Measurements from ENCODE around the gene OR52E5.

Gene OR52E5

GRCh38 chr11:5930614-5931013, 37.6 kb downstream of the OR52E5 start:
- Histone ChIP-seq H3K4me3 (ENCODE audit: insufficient read depth, low read depth, low read length, poor library complexity, severe bottlenecking) (no peak overlapping the region), H3K36me3 (ENCODE audit: control insufficient read depth, insufficient read depth, low read length) (no peaks in the 10 kb centered on the region), H3K27ac (ENCODE audit: insufficient read depth, low read length, poor library complexity, severe bottlenecking) (no peak overlapping the region), H3K9me3 (ENCODE audit: control insufficient read depth, low read length) (no peaks in the 10 kb centered on the region), H3K27me3 (replicated peaks; ENCODE audit: control insufficient read depth, insufficient read depth, low read length, poor library complexity, severe bottlenecking) (no peaks in the 10 kb centered on the region), H3K4me1 (ENCODE audit: control insufficient read depth, insufficient read depth, low read length, poor library complexity, severe bottlenecking) (no peaks in the 10 kb centered on the region)
- DNase-seq, result no peak

GRCh38 chr11:5931061-5931460, 38.1 kb downstream of the OR52E5 start:
- Histone ChIP-seq H3K27ac (ENCODE audit: insufficient read depth, low read length, poor library complexity, severe bottlenecking) (no peak overlapping the region), H3K4me3 (ENCODE audit: insufficient read depth, low read depth, low read length, poor library complexity, severe bottlenecking) (no peak overlapping the region), H3K36me3 (ENCODE audit: control insufficient read depth, insufficient read depth, low read length) (no peaks in the 10 kb centered on the region), H3K27me3 (replicated peaks; ENCODE audit: control insufficient read depth, insufficient read depth, low read length, poor library complexity, severe bottlenecking) (no peaks in the 10 kb centered on the region), H3K4me1 (ENCODE audit: control insufficient read depth, insufficient read depth, low read length, poor library complexity, severe bottlenecking) (no peaks in the 10 kb centered on the region), H3K9me3 (ENCODE audit: control insufficient read depth, low read length) (no peaks in the 10 kb centered on the region)
- DNase-seq, result no peak

GRCh38 chr11:5932671-5933070, 39.7 kb downstream of the OR52E5 start:
- no peaks in the 10 kb centered on the region for H3K36me3 ChIP-seq (ENCODE audit: control insufficient read depth, insufficient read depth, low read length)
- DNase-seq, result no peak
- no peaks in the 10 kb centered on the region for H3K9me3 ChIP-seq (ENCODE audit: control insufficient read depth, low read length)
- no peak overlapping the region for H3K27ac ChIP-seq (ENCODE audit: insufficient read depth, low read length, poor library complexity, severe bottlenecking)
- no peaks in the 10 kb centered on the region for H3K27me3 ChIP-seq (replicated peaks; ENCODE audit: control insufficient read depth, insufficient read depth, low read length, poor library complexity, severe bottlenecking)
- no peak overlapping the region for H3K4me3 ChIP-seq (ENCODE audit: insufficient read depth, low read depth, low read length, poor library complexity, severe bottlenecking)
- no peaks in the 10 kb centered on the region for H3K4me1 ChIP-seq (ENCODE audit: control insufficient read depth, insufficient read depth, low read length, poor library complexity, severe bottlenecking)

GRCh38 chr11:5933116-5933515, 40.1 kb downstream of the OR52E5 start:
- H3K4me3 ChIP-seq (ENCODE audit: insufficient read depth, low read depth, low read length, poor library complexity, severe bottlenecking), result no peak overlapping the region
- H3K9me3 ChIP-seq (ENCODE audit: control insufficient read depth, low read length), result no peaks in the 10 kb centered on the region
- H3K27ac ChIP-seq (ENCODE audit: insufficient read depth, low read length, poor library complexity, severe bottlenecking), result no peak overlapping the region
- DNase-seq, result no peak
- H3K4me1 ChIP-seq (ENCODE audit: control insufficient read depth, insufficient read depth, low read length, poor library complexity, severe bottlenecking), result no peaks in the 10 kb centered on the region
- no peaks in the 10 kb centered on the region for H3K36me3 ChIP-seq (ENCODE audit: control insufficient read depth, insufficient read depth, low read length)
- no peaks in the 10 kb centered on the region for H3K27me3 ChIP-seq (replicated peaks; ENCODE audit: control insufficient read depth, insufficient read depth, low read length, poor library complexity, severe bottlenecking)

- H3K4me1 ChIP-seq (ENCODE audit: control insufficient read depth, insufficient read depth, low read length, poor library complexity, severe bottlenecking), result no peaks in the 10 kb centered on the region
- no peak for DNase-seq
- no peak overlapping the region for H3K4me3 ChIP-seq (ENCODE audit: insufficient read depth, low read depth, low read length, poor library complexity, severe bottlenecking)
- H3K9me3 ChIP-seq (ENCODE audit: control insufficient read depth, low read length), result no peaks in the 10 kb centered on the region
- no peaks in the 10 kb centered on the region for H3K27me3 ChIP-seq (replicated peaks; ENCODE audit: control insufficient read depth, insufficient read depth, low read length, poor library complexity, severe bottlenecking)
- H3K27ac ChIP-seq (ENCODE audit: insufficient read depth, low read length, poor library complexity, severe bottlenecking), result no peak overlapping the region
- H3K36me3 ChIP-seq (ENCODE audit: control insufficient read depth, insufficient read depth, low read length), result no peaks in the 10 kb centered on the region
Observed at GRCh38 chr11:5937868-5938602, 45.0 kb downstream of the OR52E5 start.

GRCh38 chr11:5938603-5938965, 45.6 kb downstream of the OR52E5 start:
- H3K27ac ChIP-seq (ENCODE audit: insufficient read depth, low read length, poor library complexity, severe bottlenecking), result no peak overlapping the region
- no peak overlapping the region for H3K4me3 ChIP-seq (ENCODE audit: insufficient read depth, low read depth, low read length, poor library complexity, severe bottlenecking)

GRCh38 chr11:5940748-5941147, 47.7 kb downstream of the OR52E5 start:
- Histone ChIP-seq H3K27me3 (replicated peaks; ENCODE audit: control insufficient read depth, insufficient read depth, low read length, poor library complexity, severe bottlenecking) (no peaks in the 10 kb centered on the region), H3K4me3 (ENCODE audit: insufficient read depth, low read depth, low read length, poor library complexity, severe bottlenecking) (no peak overlapping the region), H3K27ac (ENCODE audit: insufficient read depth, low read length, poor library complexity, severe bottlenecking) (no peak overlapping the region), H3K36me3 (ENCODE audit: control insufficient read depth, insufficient read depth, low read length) (no peaks in the 10 kb centered on the region), H3K9me3 (ENCODE audit: control insufficient read depth, low read length) (no peaks in the 10 kb centered on the region), H3K4me1 (ENCODE audit: control insufficient read depth, insufficient read depth, low read length, poor library complexity, severe bottlenecking) (no peaks in the 10 kb centered on the region)
- DNase-seq, result no peak

More at GRCh38 chr11:5938603-5938965, 45.6 kb downstream of the OR52E5 start:
- DNase-seq, result no peak
- H3K4me1 ChIP-seq (ENCODE audit: control insufficient read depth, insufficient read depth, low read length, poor library complexity, severe bottlenecking), result no peaks in the 10 kb centered on the region
- H3K36me3 ChIP-seq (ENCODE audit: control insufficient read depth, insufficient read depth, low read length), result no peaks in the 10 kb centered on the region
- H3K9me3 ChIP-seq (ENCODE audit: control insufficient read depth, low read length), result no peaks in the 10 kb centered on the region
- no peaks in the 10 kb centered on the region for H3K27me3 ChIP-seq (replicated peaks; ENCODE audit: control insufficient read depth, insufficient read depth, low read length, poor library complexity, severe bottlenecking)

GRCh38 chr11:5941951-5942350, 48.9 kb downstream of the OR52E5 start, which contains the start of gene OR56A3:
Gene OR56A3 (plus strand): TSS chr11:5942251. CDS start chr11:5947347, 5,096 bp downstream.
- Histone ChIP-seq H3K36me3 (ENCODE audit: control insufficient read depth, insufficient read depth, low read length) (no peaks in the 10 kb centered on the region), H3K27me3 (replicated peaks; ENCODE audit: control insufficient read depth, insufficient read depth, low read length, poor library complexity, severe bottlenecking) (no peaks in the 10 kb centered on the region), H3K27ac (ENCODE audit: insufficient read depth, low read length, poor library complexity, severe bottlenecking) (no peak within 1 kb of the TSS), H3K4me3 (ENCODE audit: insufficient read depth, low read depth, low read length, poor library complexity, severe bottlenecking) (no peak within 1 kb of the TSS), H3K9me3 (ENCODE audit: control insufficient read depth, low read length) (no peaks in the 10 kb centered on the region), H3K4me1 (ENCODE audit: control insufficient read depth, insufficient read depth, low read length, poor library complexity, severe bottlenecking) (no peaks in the 10 kb centered on the region)
- DNase-seq, result no peak

Data from effector memory CD4-positive, alpha-beta T cell (primary cell).